A549 (cell line): ENCODE data around the gene IGFL4. TPM values are rescaled to one million over a fixed set of nuclear protein-coding genes. Genes with fewer than 3 reads are reported as not detected.

Source experiments
- ATAC-seq, 2 experiments: fragments of 200-7000 bp in 1 of 2; fragments of >200 bp in 1 of 2; cut with Nextera tagmentation in 1 of 2; cut with Tn5 transposase in 1 of 2; 3 replicates each; pipeline versions ENCODE4 v1.8.0 to v1.9.1; 2018 to 2020; ENCODE audit warnings: mild to moderate bottlenecking in 1 of 2, moderate library complexity in 1 of 2
- CTCF ChIA-PET: fragments of 300-600 bp; sonication (Branson Sonifier 250); formaldehyde crosslinking; extraction: SDS; loops from one replicate; lab custom pipeline; 2021; ENCODE audit warnings: antibody characterized with exemption, inconsistent platforms; lab: Yijun Ruan, JAX
- POLR2A ChIA-PET: fragments of 350-600 bp; formaldehyde crosslinking; extraction: SDS; loops from one replicate; lab custom pipeline; 2021; ENCODE audit warnings: antibody characterized with exemption, inconsistent platforms; lab: Yijun Ruan, JAX
- DNase-seq, 2 experiments: peaks; one replicate each; pipeline versions ENCODE4 v3.0.0 to v3.0.0-alpha.2; 2011 to 2016; ENCODE audit warnings: low read depth in 1 of 2, low spot score in 1 of 2
- FAIRE-seq: peaks from 2 replicates; lab custom pipeline; 2011; peaks lifted over from hg19 to GRCh38; lab: Jason Lieb, UNC
- H3K27ac ChIP-seq, 2 experiments: fragments of >200 bp; sonication (Bioruptor Twin); formaldehyde crosslinking; 3 replicates each; pipeline ENCODE4 v1.5.1; 2016 to 2017
- H3K4me1 ChIP-seq: fragments of >200 bp; sonication (Bioruptor Twin); formaldehyde crosslinking; 3 replicates; pipeline ENCODE4 v1.6.1; 2016
- H3K4me2 ChIP-seq: fragments of >200 bp; sonication (Bioruptor Twin); formaldehyde crosslinking; 3 replicates; pipeline ENCODE4 v1.6.1; 2016
- H3K4me3 ChIP-seq: fragments of >200 bp; sonication (Bioruptor Twin); formaldehyde crosslinking; 3 replicates; pipeline ENCODE4 v1.5.1; 2016
- H3K9me3 ChIP-seq: fragments of >200 bp; sonication (Bioruptor Twin); formaldehyde crosslinking; 3 replicates; pipeline ENCODE4 v1.6.1; 2016
- ATOH8 ChIP-seq: fragments of 250-450 bp; sonication (Bioruptor Pico); IDR thresholded peaks from 2 replicates; pipeline ENCODE4 v1.5.0; 2020; ENCODE audit warnings: low read depth, mild to moderate bottlenecking, moderate library complexity
- CBX2 ChIP-seq: fragments of 200-600 bp; sonication (generic); IDR thresholded peaks from 2 replicates; pipeline ENCODE4 v1.6.1; 2016; ENCODE audit warnings: low read depth, mild to moderate bottlenecking, borderline replicate concordance
- CBX8 ChIP-seq: fragments of 200-600 bp; sonication (generic); IDR thresholded peaks from 2 replicates; pipeline ENCODE4 v1.6.1; 2016
- EHMT2 ChIP-seq: fragments of 200-600 bp; sonication (generic); IDR thresholded peaks from 2 replicates; pipeline ENCODE4 v1.6.1; 2016; ENCODE audit warnings: antibody characterized with exemption, low read depth, mild to moderate bottlenecking, moderate library complexity
- HDAC2 ChIP-seq: fragments of 200-600 bp; sonication (generic); IDR thresholded peaks from 2 replicates; pipeline ENCODE4 v1.6.1; 2016
- HOXB13 ChIP-seq: fragments of 250-450 bp; sonication (Bioruptor Pico); IDR thresholded peaks from 2 replicates; pipeline ENCODE4 v1.5.0; 2020; ENCODE audit warnings: low read depth, mild to moderate bottlenecking, moderate library complexity
- HOXB5 ChIP-seq: fragments of 250-450 bp; sonication (Bioruptor Pico); IDR thresholded peaks from 2 replicates; pipeline ENCODE4 v1.5.0; 2020; ENCODE audit warnings: mild to moderate bottlenecking, moderate library complexity
- KDM1A ChIP-seq: fragments of 200-600 bp; sonication (generic); IDR thresholded peaks from 2 replicates; pipeline ENCODE4 v1.6.1; 2016; ENCODE audit warnings: low read depth, mild to moderate bottlenecking
- KDM5A ChIP-seq: fragments of 200-600 bp; sonication (generic); IDR thresholded peaks from 2 replicates; pipeline ENCODE4 v1.6.1; 2016; ENCODE audit warnings: antibody characterized with exemption, mild to moderate bottlenecking
- MAX ChIP-seq: IDR thresholded peaks from 2 replicates; pipeline ENCODE4 v1.6.1; 2012
- PHF8 ChIP-seq: fragments of 200-600 bp; sonication (generic); IDR thresholded peaks from 2 replicates; pipeline ENCODE4 v1.6.1; 2016; ENCODE audit warnings: low read depth, mild to moderate bottlenecking, antibody characterized with exemption, moderate library complexity, borderline replicate concordance
- POLR2A ChIP-seq: IDR thresholded peaks from 2 replicates; pipeline ENCODE4 v1.6.1; 2012; ENCODE audit warnings: mild to moderate bottlenecking, low read length
- RARB ChIP-seq: fragments of 250-450 bp; sonication (Bioruptor Pico); IDR thresholded peaks from 2 replicates; pipeline ENCODE4 v1.8.0; 2021; ENCODE audit warnings: mild to moderate bottlenecking, moderate library complexity
- SMC3 ChIP-seq: fragments of >200 bp; sonication (Bioruptor Twin); formaldehyde crosslinking; IDR thresholded peaks from 3 replicates; pipeline ENCODE4 v1.6.1; 2018; ENCODE audit warnings: inconsistent platforms
- SREBF2 ChIP-seq: fragments of 450-650 bp; IDR thresholded peaks from 2 replicates; pipeline ENCODE4 v1.6.1; 2014; ENCODE audit warnings: mild to moderate bottlenecking, moderate library complexity
- TFCP2L1 ChIP-seq: fragments of 250-450 bp; sonication (Bioruptor Pico); IDR thresholded peaks from 2 replicates; pipeline ENCODE4 v1.5.0; 2021; ENCODE audit warnings: mild to moderate bottlenecking
- TP53 ChIP-seq: fragments of 250-450 bp; sonication (Bioruptor Pico); IDR thresholded peaks from 2 replicates; pipeline ENCODE4 v1.5.0; 2021; ENCODE audit warnings: mild to moderate bottlenecking, moderate library complexity
- ZFP36 ChIP-seq: fragments of 450-650 bp; IDR thresholded peaks from 2 replicates; pipeline ENCODE4 v1.6.1; 2014; ENCODE audit warnings: borderline replicate concordance; ENCODE audit not compliant: partially characterized antibody
- ZNF302 ChIP-seq: fragments of 250-450 bp; sonication (Bioruptor Pico); IDR thresholded peaks from 2 replicates; pipeline ENCODE4 v1.9.0; 2021; ENCODE audit warnings: inconsistent platforms, mild to moderate bottlenecking, moderate library complexity
- ZSCAN20 ChIP-seq: fragments of 250-450 bp; sonication (Bioruptor Pico); IDR thresholded peaks from 2 replicates; pipeline ENCODE4 v1.8.0; 2022; ENCODE audit warnings: mild to moderate bottlenecking, moderate library complexity
- WGBS: methylation state at CpG from one replicate; pipeline ENCODE4 v1.1.6; 2017; ENCODE audit errors: missing lambda C conversion rate; 5-methylcytosine and 5-hydroxymethylcytosine counted together
- polyA plus RNA-seq, 4 experiments: library from polyadenylated mRNA; depleted of rRNA in 3 of 4; stranded (reverse); fragments of >200 nt; fragmentation: RNase III in 1 of 4; extraction: RNeasy Plus Mini Kit Qiagen cat#74134 plus additional on column Dnase treatment in 1 of 4; gene quantifications; 2 replicates in 3 of 4; 3 replicates in 1 of 4; pipeline ENCODE4 v1.2.3, GENCODE V29; 2011 to 2017
- TF ChIP-seq, protein P1 (sequence below): fragments of >200 bp; sonication (Bioruptor Twin); formaldehyde crosslinking; IDR thresholded peaks from 2 replicates; pipeline ENCODE4 v1.6.1; 2016

Gene IGFL4
- polyA plus RNA-seq, 2 of the 4 experiments (the other 2 are of a cell fraction) = 1.7 to 3.1 TPM

GRCh38 chr19:46043519-46043918 is 2.7 kb upstream of the IGFL4 start (continued):
- no peak for TF ChIP-seq ATOH8 (CRISPR knock-in tag)
- TF ChIP-seq ZSCAN20 (CRISPR knock-in tag) = no peak
- no peak for TF ChIP-seq POLR2A
- TF ChIP-seq ZFP36 = no peak
- no peak for TF ChIP-seq HDAC2
- TF ChIP-seq CBX2 = no peak
- TF ChIP-seq, protein P1, sequence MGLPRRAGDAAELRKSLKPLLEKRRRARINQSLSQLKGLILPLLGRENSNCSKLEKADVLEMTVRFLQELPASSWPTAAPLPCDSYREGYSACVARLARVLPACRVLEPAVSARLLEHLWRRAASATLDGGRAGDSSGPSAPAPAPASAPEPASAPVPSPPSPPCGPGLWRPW = no peak
- TF ChIP-seq MAX = no peak
- no peak for TF ChIP-seq EHMT2

DNA sequence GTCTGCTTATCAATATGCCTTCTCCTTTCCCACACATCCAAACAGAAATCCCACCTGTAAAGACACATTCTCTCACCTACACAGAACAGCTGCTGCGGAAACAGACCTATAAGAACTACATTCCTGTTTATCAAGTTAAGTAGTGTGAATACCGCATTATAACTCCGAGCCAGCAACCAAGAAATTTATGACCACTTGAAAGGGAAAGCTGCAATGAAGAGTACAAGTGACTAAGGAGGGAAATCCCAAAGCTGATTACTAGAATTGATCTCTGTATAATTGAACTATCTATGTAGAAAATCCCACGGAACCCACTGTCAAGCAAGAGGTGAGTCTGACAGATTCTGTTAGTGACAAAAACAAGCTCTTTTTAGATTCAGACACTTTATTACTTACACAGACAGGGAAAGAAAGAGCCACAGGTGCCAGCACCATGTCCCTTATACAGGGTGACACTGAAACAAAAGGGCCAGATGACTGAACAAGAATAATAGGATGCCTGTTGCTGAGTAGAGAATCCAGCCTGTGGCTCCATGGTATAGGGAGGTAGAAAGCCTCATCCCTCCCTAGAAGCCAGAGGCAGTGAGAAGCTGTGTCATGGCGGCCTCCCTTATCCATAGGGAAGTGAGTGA is 1.6 kb upstream of the IGFL4 start:
- CTCF ChIA-PET = interaction anchor here (0.7 to 36.0 kb wide), 12 partner anchors 11 to 445 kb away, joined by 3 to 713 read pairs (median 5); no protein-coding TSS in a partner anchor
- POLR2A ChIA-PET = interaction anchor here (0.7 to 1.6 kb wide), 2 partner anchors 26 to 28 kb away, joined by 4 to 7 read pairs; no protein-coding TSS in a partner anchor
- WGBS = 86% methylated on average over 5 of the region's 5 CpGs
- DNase-seq = no peak
- ATAC-seq = no peak
- Histone ChIP-seq H3K9me3 (peaks cover 53% of the 10 kb centered on the region), H3K4me2 (no peak overlapping the region), H3K27ac (no peak overlapping the region), H3K4me3 (no peak overlapping the region), H3K4me1 (peaks cover 14% of the 10 kb centered on the region)
- TF ChIP-seq RARB (no peak), SREBF2 (no peak), CBX2 (no peak), TP53 (CRISPR knock-in tag) (no peak), SMC3 (no peak), ZNF302 (no peak), TFCP2L1 (CRISPR knock-in tag) (no peak), PHF8 (no peak), HOXB13 (CRISPR knock-in tag) (no peak), EHMT2 (no peak), KDM5A (no peak), HOXB5 (CRISPR knock-in tag) (no peak)
- no peak for FAIRE-seq

DNA sequence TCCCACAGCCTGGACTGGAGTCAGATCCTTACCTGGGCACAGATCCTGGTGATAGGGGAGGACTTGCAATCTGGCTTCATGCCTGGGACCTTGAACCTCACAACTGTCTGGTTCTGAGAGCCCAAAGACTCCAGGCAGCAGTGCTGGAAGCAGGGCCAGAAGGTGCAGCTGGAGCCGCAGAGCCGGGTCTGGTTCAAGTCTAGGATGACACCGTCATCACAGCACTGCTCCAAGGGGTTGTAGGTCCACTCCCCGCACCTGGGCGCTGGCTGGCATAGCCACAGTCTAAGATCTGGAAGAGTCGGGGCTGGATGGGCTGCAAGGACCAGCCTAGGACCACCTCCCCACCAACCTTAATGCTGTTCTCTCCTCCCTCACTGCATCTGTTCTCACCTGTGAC is 677 bp downstream of the IGFL4 start:
- no peak for TF ChIP-seq HDAC2
- TF ChIP-seq ZFP36 = no peak
- no peak for TF ChIP-seq EHMT2
- no peak for TF ChIP-seq HOXB13 (CRISPR knock-in tag)
- CTCF ChIA-PET = interaction anchor here (0.8 to 36.0 kb wide), 9 partner anchors 9 to 223 kb away, joined by 3 to 713 read pairs (median 5); no protein-coding TSS in a partner anchor

DNA sequence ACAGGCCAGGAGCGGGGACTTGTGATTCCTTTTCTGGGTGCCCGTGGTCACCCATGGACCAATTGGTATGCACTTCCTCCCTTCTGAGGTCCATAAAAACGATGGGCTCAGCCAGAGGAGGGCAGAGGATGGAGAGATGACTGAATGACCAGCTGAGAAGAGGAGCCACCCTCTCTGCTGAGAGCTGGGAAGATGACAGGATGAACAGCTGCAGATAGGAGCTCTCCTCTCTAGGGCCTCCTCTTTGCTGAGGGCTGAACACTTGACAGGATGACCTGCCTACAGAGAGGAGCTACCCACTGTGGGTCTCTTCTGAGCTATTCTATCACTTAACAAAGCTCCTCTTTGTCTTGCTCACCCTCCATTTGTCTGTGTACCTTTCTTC is 4.1 kb downstream of the IGFL4 start:
- Histone ChIP-seq H3K4me1 (peaks cover 13% of the 10 kb centered on the region), H3K4me2 (no peak overlapping the region), H3K4me3 (no peak overlapping the region), H3K9me3 (peaks cover 2% of the 10 kb centered on the region; the same call in 1 of the 3 replicates), H3K27ac (peak overlapping the region in 1 of 2 experiments; percentile 18; a peak in 1 of 6 replicates)
- no peak for DNase-seq
- ATAC-seq = peak; percentile 26 to 31; a peak in 3 of 6 replicates
- TF ChIP-seq KDM1A (no peak), TP53 (CRISPR knock-in tag) (no peak), CBX8 (no peak)
- no peak for FAIRE-seq
- ChIA-PET CTCF (interaction anchor here (0.6 to 23.2 kb wide), 6 partner anchors 9 to 229 kb away, joined by 3 to 1009 read pairs (median 37); partner anchors contain the start of gene IGFL4), POLR2A (interaction anchor here (1.1 kb wide), 1 partner anchor 33 kb away, joined by 3 read pairs; no protein-coding TSS in a partner anchor)
- 58% methylated on average over 3 of the region's 3 CpGs for WGBS

More for the DNA sequence above, 677 bp downstream of the IGFL4 start:
- POLR2A ChIA-PET = interaction anchor here (0.6 to 1.2 kb wide), 2 partner anchors 29 to 505 kb away, joined by 3 to 5 read pairs; no protein-coding TSS in a partner anchor
- Histone ChIP-seq H3K4me2 (no peak overlapping the region), H3K4me1 (peaks cover 14% of the 10 kb centered on the region), H3K27ac (peak overlapping the region in 1 of 2 experiments; percentile 48; a peak in 3 of 6 replicates), H3K9me3 (peaks cover 33% of the 10 kb centered on the region), H3K4me3 (no peak overlapping the region)
- DNase-seq (no peak), FAIRE-seq (no peak), ATAC-seq (no peak)
- WGBS = 49% methylated on average over 6 of the region's 6 CpGs
